ENCODE measurements around the gene IDNK.

- no peak for TF ChIP-seq EP300 (IDR thresholded peaks at IDR 0.05; ENCODE audit: borderline replicate concordance)
- TF ChIP-seq RAD21 (IDR thresholded peaks at IDR 0.05; ENCODE audit: low read depth), result no peak
- TF ChIP-seq NFIC (IDR thresholded peaks at IDR 0.05), result no peak
- TF ChIP-seq CEBPB (IDR thresholded peaks at IDR 0.05), result no peak
Measured at GRCh38 chr9:83622433-83622938, 457 bp upstream of the IDNK start.
